ENCODE results near the gene NBPF1. TPM values are rescaled to one million over a fixed set of nuclear protein-coding genes. Genes with fewer than 3 reads are reported as not detected.
"Not testable (repeated sequence)": the region's sequence is repeated elsewhere in the genome, so short reads cannot be mapped to it uniquely, and the experiment has no call there.

The NBPF1 gene
- total RNA-seq, 1 donor from 2014 or later: 41.8 TPM

DNA sequence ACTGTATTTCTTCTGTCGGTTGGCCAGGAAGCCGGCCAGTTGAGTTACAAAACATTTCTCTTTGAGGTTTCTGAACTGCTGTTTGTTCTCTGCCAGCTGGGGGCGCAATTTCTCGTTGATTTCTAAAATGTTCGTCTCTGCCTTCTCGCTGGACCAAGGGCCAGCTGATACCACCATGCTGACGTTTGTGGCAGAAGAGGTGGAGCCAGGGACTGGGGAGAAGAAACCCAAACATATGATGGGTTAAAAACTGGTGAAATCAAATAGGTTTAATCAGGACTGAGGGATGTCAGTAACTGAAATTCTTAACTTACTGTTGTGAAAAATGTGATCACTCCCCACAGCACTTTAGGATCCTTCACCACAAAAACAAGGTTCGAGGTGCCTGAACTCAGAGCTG, 21.5 kb downstream of the NBPF1 start:
- H3K4me3 Mint-ChIP-seq (ENCODE audit: unreplicated experiment); H3K9me3 Mint-ChIP-seq (ENCODE audit: unreplicated experiment); H3K27ac Mint-ChIP-seq (ENCODE audit: unreplicated experiment); H3K27me3 Mint-ChIP-seq (ENCODE audit: unreplicated experiment); H3K4me1 Mint-ChIP-seq (ENCODE audit: low read depth, unreplicated experiment); DNase-seq; H3K36me3 Mint-ChIP-seq (ENCODE audit: unreplicated experiment): not testable (repeated sequence)
- TF ChIP-seq, protein P1, sequence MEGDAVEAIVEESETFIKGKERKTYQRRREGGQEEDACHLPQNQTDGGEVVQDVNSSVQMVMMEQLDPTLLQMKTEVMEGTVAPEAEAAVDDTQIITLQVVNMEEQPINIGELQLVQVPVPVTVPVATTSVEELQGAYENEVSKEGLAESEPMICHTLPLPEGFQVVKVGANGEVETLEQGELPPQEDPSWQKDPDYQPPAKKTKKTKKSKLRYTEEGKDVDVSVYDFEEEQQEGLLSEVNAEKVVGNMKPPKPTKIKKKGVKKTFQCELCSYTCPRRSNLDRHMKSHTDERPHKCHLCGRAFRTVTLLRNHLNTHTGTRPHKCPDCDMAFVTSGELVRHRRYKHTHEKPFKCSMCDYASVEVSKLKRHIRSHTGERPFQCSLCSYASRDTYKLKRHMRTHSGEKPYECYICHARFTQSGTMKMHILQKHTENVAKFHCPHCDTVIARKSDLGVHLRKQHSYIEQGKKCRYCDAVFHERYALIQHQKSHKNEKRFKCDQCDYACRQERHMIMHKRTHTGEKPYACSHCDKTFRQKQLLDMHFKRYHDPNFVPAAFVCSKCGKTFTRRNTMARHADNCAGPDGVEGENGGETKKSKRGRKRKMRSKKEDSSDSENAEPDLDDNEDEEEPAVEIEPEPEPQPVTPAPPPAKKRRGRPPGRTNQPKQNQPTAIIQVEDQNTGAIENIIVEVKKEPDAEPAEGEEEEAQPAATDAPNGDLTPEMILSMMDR (IDR thresholded peaks at IDR 0.05; ENCODE audit: partially characterized antibody, unreplicated experiment): peak; percentile 14

DNA sequence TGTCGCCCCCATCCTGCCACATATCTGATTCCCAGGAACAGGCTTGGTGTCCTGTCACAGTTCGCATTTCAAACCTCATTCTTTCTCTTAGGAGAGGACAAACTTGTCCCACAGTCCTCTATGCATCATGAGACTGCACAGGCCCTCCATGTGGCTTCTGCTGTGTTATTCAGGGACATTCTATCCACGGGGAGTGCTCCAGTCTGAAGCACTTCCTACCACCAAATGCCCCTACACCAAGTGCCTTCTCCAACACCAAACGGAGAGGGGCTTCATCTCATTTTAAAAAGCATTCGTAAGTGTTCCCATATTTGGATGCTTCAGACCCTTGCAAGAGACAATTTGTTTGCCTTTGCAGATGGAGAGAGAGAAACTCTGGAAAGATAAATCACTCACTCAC, 25.3 kb downstream of the NBPF1 start:
- H3K27me3 Mint-ChIP-seq (ENCODE audit: unreplicated experiment); H3K9me3 Mint-ChIP-seq (ENCODE audit: unreplicated experiment); H3K4me1 Mint-ChIP-seq (ENCODE audit: low read depth, unreplicated experiment); H3K4me3 Mint-ChIP-seq (ENCODE audit: unreplicated experiment); DNase-seq; H3K36me3 Mint-ChIP-seq (ENCODE audit: unreplicated experiment); H3K27ac Mint-ChIP-seq (ENCODE audit: unreplicated experiment): not testable (repeated sequence)

DNA sequence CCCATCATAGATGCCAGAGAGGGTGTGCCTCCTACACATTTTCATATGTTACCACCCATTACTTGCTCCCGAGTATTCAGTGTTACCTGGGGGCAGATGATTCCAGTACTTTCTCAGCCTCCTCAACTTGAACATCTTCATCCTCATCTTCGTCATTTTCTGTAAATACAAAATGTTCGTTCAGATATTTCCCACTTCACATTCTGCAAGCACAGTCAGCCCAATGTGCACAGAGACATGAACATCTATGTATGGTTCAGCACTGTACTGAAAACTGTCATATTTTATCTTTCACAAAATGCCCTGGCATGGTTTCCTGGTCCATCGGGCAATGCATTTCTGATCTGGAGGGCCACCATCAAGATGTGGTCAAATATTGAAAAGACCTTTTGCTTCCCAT, 25.7 kb downstream of the NBPF1 start:
- H3K27me3 Mint-ChIP-seq (ENCODE audit: unreplicated experiment); H3K36me3 Mint-ChIP-seq (ENCODE audit: unreplicated experiment); H3K4me3 Mint-ChIP-seq (ENCODE audit: unreplicated experiment); H3K4me1 Mint-ChIP-seq (ENCODE audit: low read depth, unreplicated experiment); H3K27ac Mint-ChIP-seq (ENCODE audit: unreplicated experiment); H3K9me3 Mint-ChIP-seq (ENCODE audit: unreplicated experiment); DNase-seq: not testable (repeated sequence)

DNA sequence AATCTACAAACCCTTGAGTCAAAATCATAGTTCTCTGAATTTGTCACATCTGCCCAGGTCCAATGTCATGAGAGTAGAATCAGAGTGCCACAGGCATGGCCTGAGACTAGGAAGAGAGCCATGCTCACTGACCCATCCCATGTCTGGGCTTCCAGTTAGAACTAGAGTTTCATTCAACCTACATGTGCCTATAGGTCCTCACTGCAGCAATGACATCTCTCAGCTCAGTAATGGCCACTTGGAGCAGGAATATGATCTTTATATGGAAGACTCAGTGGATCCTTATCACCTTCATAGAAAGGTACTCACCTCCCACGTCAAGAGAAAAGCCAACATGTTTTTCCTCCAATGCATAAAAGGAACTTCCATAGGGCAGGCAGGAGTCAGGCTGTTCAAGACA, 48.0 kb downstream of the NBPF1 start:
- DNase-seq; H3K36me3 Mint-ChIP-seq (ENCODE audit: unreplicated experiment); H3K27me3 Mint-ChIP-seq (ENCODE audit: unreplicated experiment); H3K4me1 Mint-ChIP-seq (ENCODE audit: low read depth, unreplicated experiment); H3K9me3 Mint-ChIP-seq (ENCODE audit: unreplicated experiment); H3K27ac Mint-ChIP-seq (ENCODE audit: unreplicated experiment); H3K4me3 Mint-ChIP-seq (ENCODE audit: unreplicated experiment): not testable (repeated sequence)

DNA sequence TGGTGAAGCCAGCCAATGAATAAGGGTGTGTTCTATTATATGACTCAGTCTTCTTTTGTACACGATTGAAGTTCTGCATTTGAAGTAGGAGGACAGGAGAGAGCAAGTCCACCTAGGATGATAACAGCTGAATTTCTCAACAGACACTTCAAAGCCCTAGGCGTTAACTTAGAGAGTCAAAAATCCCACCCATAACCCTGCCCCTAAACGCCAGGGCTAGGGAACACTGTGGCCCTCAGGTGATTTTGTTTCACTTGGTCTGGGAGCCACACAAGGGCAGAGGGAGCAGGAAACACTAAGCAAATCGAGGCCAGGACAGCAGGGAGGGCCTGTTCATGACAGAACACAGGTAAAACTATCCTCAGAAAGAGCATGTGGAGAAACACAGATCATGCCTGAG, 52.3 kb downstream of the NBPF1 start:
- not testable (repeated sequence) for H3K4me3 Mint-ChIP-seq (ENCODE audit: unreplicated experiment); H3K9me3 Mint-ChIP-seq (ENCODE audit: unreplicated experiment)

DNA sequence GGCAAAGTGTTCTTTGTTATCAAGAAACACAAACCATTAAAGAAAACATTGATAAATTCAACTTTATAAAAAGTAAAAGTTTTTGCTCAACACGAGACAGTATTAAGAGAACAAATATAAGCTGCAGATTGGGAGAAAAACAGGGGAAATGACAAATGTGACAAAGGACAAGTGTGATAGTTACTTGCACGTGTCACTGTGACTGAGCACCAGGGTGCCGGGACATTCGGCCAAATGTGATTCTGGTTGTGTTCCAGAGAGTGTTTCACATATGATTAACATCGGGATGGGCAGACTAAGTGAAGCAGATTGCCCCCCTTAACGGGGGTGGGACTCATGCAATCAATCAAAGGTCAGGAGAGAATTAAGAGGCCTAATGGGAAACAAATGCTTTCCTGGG, 52.9 kb downstream of the NBPF1 start:
- not testable (repeated sequence) for H3K27ac Mint-ChIP-seq (ENCODE audit: unreplicated experiment); DNase-seq; H3K4me3 Mint-ChIP-seq (ENCODE audit: unreplicated experiment); H3K36me3 Mint-ChIP-seq (ENCODE audit: unreplicated experiment); H3K9me3 Mint-ChIP-seq (ENCODE audit: unreplicated experiment); H3K27me3 Mint-ChIP-seq (ENCODE audit: unreplicated experiment); H3K4me1 Mint-ChIP-seq (ENCODE audit: low read depth, unreplicated experiment)

More for the DNA sequence above, 52.3 kb downstream of the NBPF1 start:
- H3K27ac Mint-ChIP-seq (ENCODE audit: unreplicated experiment); H3K27me3 Mint-ChIP-seq (ENCODE audit: unreplicated experiment); H3K36me3 Mint-ChIP-seq (ENCODE audit: unreplicated experiment); H3K4me1 Mint-ChIP-seq (ENCODE audit: low read depth, unreplicated experiment); DNase-seq: not testable (repeated sequence)

DNA sequence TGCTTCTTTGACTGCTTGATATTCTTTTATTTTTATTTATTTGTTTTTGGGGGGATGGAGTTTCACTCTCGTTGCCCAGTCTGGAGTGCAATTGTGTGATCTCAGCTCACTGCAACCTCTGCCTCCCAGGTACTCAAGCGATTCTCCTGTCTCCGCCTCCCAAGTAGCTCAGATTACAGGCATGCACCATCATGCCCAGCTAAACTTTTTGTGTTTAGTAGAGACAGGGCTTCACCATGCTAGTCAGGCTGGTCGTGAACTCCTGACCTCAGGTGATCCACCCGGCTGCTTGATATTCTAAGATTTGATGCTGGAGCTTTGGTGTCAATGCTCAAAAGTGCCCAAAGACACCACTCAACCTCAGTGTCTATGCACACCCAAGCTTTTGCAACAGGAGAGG, 53.7 kb downstream of the NBPF1 start:
- DNase-seq; H3K36me3 Mint-ChIP-seq (ENCODE audit: unreplicated experiment); H3K27ac Mint-ChIP-seq (ENCODE audit: unreplicated experiment); H3K9me3 Mint-ChIP-seq (ENCODE audit: unreplicated experiment); H3K4me1 Mint-ChIP-seq (ENCODE audit: low read depth, unreplicated experiment); H3K4me3 Mint-ChIP-seq (ENCODE audit: unreplicated experiment); H3K27me3 Mint-ChIP-seq (ENCODE audit: unreplicated experiment): not testable (repeated sequence)

DNA sequence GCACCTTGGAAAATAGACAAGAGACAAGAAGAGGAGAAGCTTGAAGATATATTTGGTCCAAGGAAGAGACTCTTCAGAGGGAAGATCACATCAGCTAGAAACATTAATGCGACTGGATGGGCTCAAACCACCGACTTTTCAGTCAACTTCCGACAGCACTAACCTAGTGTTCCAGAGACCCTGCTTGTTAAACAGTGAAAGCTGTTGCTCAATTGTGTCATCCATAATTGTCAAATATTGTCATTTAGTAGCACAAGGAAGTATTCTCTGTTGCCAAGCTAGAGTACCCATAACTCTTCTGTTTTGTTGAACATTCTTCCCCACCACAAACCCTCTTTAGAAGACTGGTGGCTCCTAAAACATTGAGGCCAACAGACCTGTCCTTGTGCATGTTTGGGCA, 56.3 kb downstream of the NBPF1 start:
- H3K27me3 Mint-ChIP-seq (ENCODE audit: unreplicated experiment); H3K4me1 Mint-ChIP-seq (ENCODE audit: low read depth, unreplicated experiment); H3K9me3 Mint-ChIP-seq (ENCODE audit: unreplicated experiment); H3K27ac Mint-ChIP-seq (ENCODE audit: unreplicated experiment); H3K4me3 Mint-ChIP-seq (ENCODE audit: unreplicated experiment); DNase-seq; H3K36me3 Mint-ChIP-seq (ENCODE audit: unreplicated experiment): not testable (repeated sequence)

DNA sequence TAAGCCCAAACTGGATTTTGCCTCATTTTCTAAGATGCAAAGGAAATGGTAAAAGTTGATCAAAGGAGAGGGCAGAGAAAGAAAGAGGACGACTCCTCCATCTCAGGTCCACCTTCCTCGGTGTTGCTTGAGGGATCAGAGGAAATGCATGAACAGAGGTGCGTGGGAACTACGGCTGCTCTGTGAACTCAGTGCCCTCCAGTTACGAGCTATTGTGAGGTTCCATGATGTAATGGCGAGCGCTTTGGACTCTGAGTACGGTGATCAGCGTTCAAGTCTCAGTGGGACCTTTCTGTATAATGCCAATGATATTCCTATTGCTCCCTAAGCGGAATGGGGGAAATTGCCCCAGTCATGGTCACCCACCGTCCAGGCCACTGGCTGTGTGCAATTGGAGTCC, 60.1 kb downstream of the NBPF1 start:
- H3K4me3 Mint-ChIP-seq (ENCODE audit: unreplicated experiment); H3K27ac Mint-ChIP-seq (ENCODE audit: unreplicated experiment); H3K9me3 Mint-ChIP-seq (ENCODE audit: unreplicated experiment); H3K4me1 Mint-ChIP-seq (ENCODE audit: low read depth, unreplicated experiment); H3K36me3 Mint-ChIP-seq (ENCODE audit: unreplicated experiment); H3K27me3 Mint-ChIP-seq (ENCODE audit: unreplicated experiment); DNase-seq: not testable (repeated sequence)

DNA sequence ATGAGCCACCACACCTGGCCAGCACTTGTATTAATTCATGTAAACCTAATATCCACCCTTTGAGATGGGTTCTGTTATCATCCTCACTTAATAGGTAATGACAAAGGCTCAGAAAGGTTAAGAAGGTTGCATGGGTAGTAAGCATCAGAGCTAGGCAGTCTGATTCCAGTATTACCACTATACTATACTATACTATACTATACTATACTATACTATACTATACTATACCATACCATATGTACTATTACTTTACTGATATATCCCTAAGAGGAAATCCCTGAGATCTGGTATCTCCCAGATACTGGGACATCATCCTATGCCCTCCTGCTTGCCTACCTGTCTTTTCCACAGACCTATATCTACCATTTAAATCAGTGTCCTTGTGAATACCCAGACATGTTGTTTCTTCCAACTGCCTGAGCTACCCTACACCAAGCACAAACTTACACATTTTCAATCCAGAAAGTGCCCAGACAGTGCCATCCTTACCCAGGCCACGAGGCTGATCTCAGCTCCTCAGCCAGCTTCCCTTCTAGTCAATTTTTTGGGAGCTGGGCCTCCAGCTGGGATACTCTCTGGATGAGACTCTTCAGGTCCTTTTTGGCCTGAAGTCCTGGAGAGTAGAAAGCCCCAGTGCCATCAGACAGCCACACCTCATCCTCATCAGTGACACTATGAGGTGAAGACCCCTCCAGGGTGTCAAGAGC, 63.0 kb downstream of the NBPF1 start:
- H3K9me3 Mint-ChIP-seq (ENCODE audit: unreplicated experiment); H3K36me3 Mint-ChIP-seq (ENCODE audit: unreplicated experiment); H3K4me3 Mint-ChIP-seq (ENCODE audit: unreplicated experiment); H3K27ac Mint-ChIP-seq (ENCODE audit: unreplicated experiment); H3K4me1 Mint-ChIP-seq (ENCODE audit: low read depth, unreplicated experiment); DNase-seq; H3K27me3 Mint-ChIP-seq (ENCODE audit: unreplicated experiment): not testable (repeated sequence)

DNA sequence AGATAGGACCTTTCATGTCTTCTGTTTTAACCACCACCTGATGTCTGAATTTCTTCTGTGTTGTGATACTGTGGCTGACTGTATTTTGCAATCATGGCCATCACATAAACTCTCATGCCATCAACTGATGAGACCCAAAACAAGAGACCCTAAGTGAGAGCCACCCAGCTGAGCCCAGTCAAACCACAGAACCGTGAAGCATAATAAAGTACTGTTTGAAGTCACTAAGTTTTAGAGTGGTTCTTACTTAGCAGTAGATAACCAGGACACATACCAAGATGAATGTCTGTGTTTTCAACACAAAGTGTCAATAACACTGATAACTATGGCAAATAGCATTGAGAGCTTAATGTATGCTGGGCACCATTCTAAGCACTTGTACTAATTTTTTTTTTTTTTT, 63.8 kb downstream of the NBPF1 start:
- DNase-seq; H3K4me3 Mint-ChIP-seq (ENCODE audit: unreplicated experiment); H3K9me3 Mint-ChIP-seq (ENCODE audit: unreplicated experiment); H3K27me3 Mint-ChIP-seq (ENCODE audit: unreplicated experiment); H3K4me1 Mint-ChIP-seq (ENCODE audit: low read depth, unreplicated experiment); H3K27ac Mint-ChIP-seq (ENCODE audit: unreplicated experiment); H3K36me3 Mint-ChIP-seq (ENCODE audit: unreplicated experiment): not testable (repeated sequence)

Data from glutamatergic neuron (in vitro differentiated cells).